ENCODE data around the gene INO80B. TPM values are rescaled to one million over a fixed set of nuclear protein-coding genes. Genes with fewer than 3 reads are reported as not detected.
"Not testable (repeated sequence)": the region's sequence is repeated elsewhere in the genome, so short reads cannot be mapped to it uniquely, and the experiment has no call there.

INO80B gene
- total RNA-seq, 2 experiments from 2014 or later: 31.1 to 39.5 TPM

- Mint-ChIP-seq H3K27me3 (no peaks in the 10 kb centered on the region), H3K36me3 (peaks cover 3% of the 10 kb centered on the region), H3K4me3 (no peak overlapping the region), H3K27ac (no peak overlapping the region), H3K4me1 (peaks cover 2% of the 10 kb centered on the region), H3K9me3 (ENCODE audit: low read depth) (no peaks in the 10 kb centered on the region)
- CTCF ChIA-PET: no interaction called here
- DNase-seq: no peak
- ATAC-seq: no peak
Observed at GRCh38 chr2:74430502-74430901, 24.4 kb upstream of the INO80B start.

- CTCF ChIA-PET: no interaction called here
- peaks cover 7% of the 10 kb centered on the region for H3K4me1 Mint-ChIP-seq
Observed at GRCh38 chr2:74436111-74436805, 18.6 kb upstream of the INO80B start.

GRCh38 chr2:74436848-74437695 is 17.8 kb upstream of the INO80B start:
- no peak overlapping the region for H3K4me3 Mint-ChIP-seq
- no peak overlapping the region for H3K27ac Mint-ChIP-seq
- DNase-seq (no peak), ATAC-seq (no peak)
- peaks cover 7% of the 10 kb centered on the region for H3K4me1 Mint-ChIP-seq
- H3K27me3 Mint-ChIP-seq: peaks cover 35% of the 10 kb centered on the region
- no peaks in the 10 kb centered on the region for H3K36me3 Mint-ChIP-seq
- H3K9me3 Mint-ChIP-seq (ENCODE audit: low read depth): no peaks in the 10 kb centered on the region
- CTCF ChIA-PET: no interaction called here

More at GRCh38 chr2:74436111-74436805, 18.6 kb upstream of the INO80B start:
- Mint-ChIP-seq H3K9me3 (ENCODE audit: low read depth) (no peaks in the 10 kb centered on the region), H3K27ac (no peak overlapping the region), H3K27me3 (peaks cover 30% of the 10 kb centered on the region), H3K36me3 (no peaks in the 10 kb centered on the region), H3K4me3 (no peak overlapping the region)
- DNase-seq: no peak
- no peak for ATAC-seq

- DNase-seq: no peak
- Mint-ChIP-seq H3K4me1 (peaks cover 10% of the 10 kb centered on the region), H3K27me3 (peaks cover 44% of the 10 kb centered on the region), H3K4me3 (no peak overlapping the region), H3K27ac (no peak overlapping the region), H3K9me3 (ENCODE audit: low read depth) (no peaks in the 10 kb centered on the region), H3K36me3 (no peaks in the 10 kb centered on the region)
- CTCF ChIA-PET: no interaction called here
- no peak for ATAC-seq
Observed at GRCh38 chr2:74438248-74438647, 16.6 kb upstream of the INO80B start.

GRCh38 chr2:74439373-74439772 is 15.5 kb upstream of the INO80B start:
- H3K4me3 Mint-ChIP-seq: no peak overlapping the region
- H3K27ac Mint-ChIP-seq: no peak overlapping the region
- peaks cover 50% of the 10 kb centered on the region for H3K27me3 Mint-ChIP-seq
- ATAC-seq: no peak
- DNase-seq: no peak
- no peaks in the 10 kb centered on the region for H3K9me3 Mint-ChIP-seq (ENCODE audit: low read depth)
- peaks cover 10% of the 10 kb centered on the region for H3K4me1 Mint-ChIP-seq
- H3K36me3 Mint-ChIP-seq: no peaks in the 10 kb centered on the region
- CTCF ChIA-PET: no interaction called here

GRCh38 chr2:74439803-74440377 is 15.0 kb upstream of the INO80B start:
- Mint-ChIP-seq H3K4me1 (peaks cover 10% of the 10 kb centered on the region), H3K27me3 (peaks cover 56% of the 10 kb centered on the region), H3K9me3 (ENCODE audit: low read depth) (no peaks in the 10 kb centered on the region), H3K4me3 (no peak overlapping the region), H3K27ac (no peak overlapping the region), H3K36me3 (no peaks in the 10 kb centered on the region)
- CTCF ChIA-PET: interaction anchor here (0.9 to 1.1 kb wide), 3 partner anchors 15 to 146 kb away, joined by 3 to 4 read pairs (median 3); partner anchors contain the start of gene INO80B
- DNase-seq (no peak), ATAC-seq (no peak)

GRCh38 chr2:74440378-74441169 is 14.3 kb upstream of the INO80B start:
- ATAC-seq: peak; percentile 87
- DNase-seq: no peak
- CTCF ChIA-PET: interaction anchor here (0.9 to 1.1 kb wide), 4 partner anchors 15 to 145 kb away, joined by 3 to 4 read pairs (median 3); partner anchors contain the start of gene INO80B
- no peak overlapping the region for H3K4me3 Mint-ChIP-seq
- H3K36me3 Mint-ChIP-seq: no peaks in the 10 kb centered on the region
- no peak overlapping the region for H3K27ac Mint-ChIP-seq
- H3K4me1 Mint-ChIP-seq: peaks cover 10% of the 10 kb centered on the region
- H3K27me3 Mint-ChIP-seq: peaks cover 60% of the 10 kb centered on the region
- no peaks in the 10 kb centered on the region for H3K9me3 Mint-ChIP-seq (ENCODE audit: low read depth)

GRCh38 chr2:74441170-74441689 is 13.7 kb upstream of the INO80B start:
- H3K27ac Mint-ChIP-seq: no peak overlapping the region

GRCh38 chr2:74441690-74442482 is 13.0 kb upstream of the INO80B start, which contains the start of gene RTKN:
Gene RTKN, minus strand, starts transcription at chr2:74441937. Its CDS starts 121 bp downstream, at chr2:74441816.
- Mint-ChIP-seq H3K27me3 (peaks cover 62% of the 10 kb centered on the region), H3K27ac (no peak within 1 kb of the TSS)

More at GRCh38 chr2:74441170-74441689, 13.7 kb upstream of the INO80B start:
- Mint-ChIP-seq H3K9me3 (ENCODE audit: low read depth) (no peaks in the 10 kb centered on the region), H3K36me3 (no peaks in the 10 kb centered on the region), H3K4me1 (peaks cover 10% of the 10 kb centered on the region), H3K27me3 (peaks cover 60% of the 10 kb centered on the region), H3K4me3 (peak overlapping the region; percentile 15)
- ATAC-seq (no peak), DNase-seq (no peak)
- CTCF ChIA-PET: interaction anchor here (1.0 kb wide), 1 partner anchor 15 kb away, joined by 3 read pairs; no protein-coding TSS in a partner anchor

GRCh38 chr2:74442483-74443297 is 12.2 kb upstream of the INO80B start:
- CTCF ChIA-PET, H3K27ac Mint-ChIP-seq: not testable (repeated sequence)
- peaks cover 67% of the 10 kb centered on the region for H3K27me3 Mint-ChIP-seq

More at GRCh38 chr2:74441690-74442482, 13.0 kb upstream of the INO80B start, which contains the start of gene RTKN:
- CTCF ChIA-PET: no interaction called here
- H3K36me3 Mint-ChIP-seq: no peaks in the 10 kb centered on the region
- DNase-seq (no peak), ATAC-seq (peak; percentile 46)
- H3K9me3 Mint-ChIP-seq (ENCODE audit: low read depth): no peaks in the 10 kb centered on the region
- H3K4me3 Mint-ChIP-seq: peak within 1 kb of the TSS; percentile 50
- peaks cover 10% of the 10 kb centered on the region for H3K4me1 Mint-ChIP-seq

GRCh38 chr2:74444498-74445318 is 10.2 kb upstream of the INO80B start:
- H3K9me3 Mint-ChIP-seq (ENCODE audit: low read depth): no peaks in the 10 kb centered on the region
- H3K4me1 Mint-ChIP-seq: peaks cover 8% of the 10 kb centered on the region
- no peaks in the 10 kb centered on the region for H3K36me3 Mint-ChIP-seq
- ATAC-seq: no peak
- no peak overlapping the region for H3K4me3 Mint-ChIP-seq
- CTCF ChIA-PET: no interaction called here
- no peak overlapping the region for H3K27ac Mint-ChIP-seq
- H3K27me3 Mint-ChIP-seq: peaks cover 52% of the 10 kb centered on the region
- no peak for DNase-seq

More at GRCh38 chr2:74442483-74443297, 12.2 kb upstream of the INO80B start:
- H3K4me1 Mint-ChIP-seq; H3K36me3 Mint-ChIP-seq; ATAC-seq; H3K9me3 Mint-ChIP-seq (ENCODE audit: low read depth); DNase-seq: not testable (repeated sequence)
- H3K4me3 Mint-ChIP-seq: peak overlapping the region; percentile 50
